HepG2 (cell line): ENCODE results near the gene PDZD8. TPM values are rescaled to one million over a fixed set of nuclear protein-coding genes. Genes with fewer than 3 reads are reported as not detected.

Experiments
- ATAC-seq: fragments of 200-7000 bp; cut with Tn5 transposase; 3 replicates; pipeline ENCODE4 v1.9.1; 2020; ENCODE audit warnings: mild to moderate bottlenecking, moderate library complexity
- BruUV-seq: library from RNA; stranded (reverse); fragments of 400-500 nt; replicated peaks from 2 replicates; lab custom pipeline; 2021; lab: Mats Ljungman, UMichigan
- CTCF ChIA-PET: fragments of 300-600 bp; formaldehyde crosslinking; extraction: SDS; loops from one replicate; lab custom pipeline; 2021; ENCODE audit warnings: low total read pairs, inconsistent platforms, low intra/inter-chr PET ratio; lab: Yijun Ruan, JAX
- POLR2A ChIA-PET: fragments of 350-600 bp; sonication (Branson Sonifier 250); formaldehyde crosslinking; loops from one replicate; lab custom pipeline; 2020; ENCODE audit warnings: antibody characterized with exemption, inconsistent platforms; lab: Yijun Ruan, JAX
- DNase-seq: peaks from one replicate; pipeline ENCODE4 v3.0.0-alpha.2; 2015; ENCODE audit warnings: low spot score
- FAIRE-seq: peaks from 3 replicates; lab custom pipeline; 2011; peaks lifted over from hg19 to GRCh38; lab: Jason Lieb, UNC
- H2AFZ ChIP-seq: one replicate; pipeline ENCODE4 v1.6.1; 2011; ENCODE audit warnings: low read length, inconsistent platforms
- H3K27ac ChIP-seq: fragments of 300-600 bp; 3 replicates; pipeline ENCODE4 v1.8.0; 2011; ENCODE audit warnings: mixed run types, mild to moderate bottlenecking, mixed read lengths, low read length, inconsistent platforms; ENCODE audit not compliant: insufficient read depth; ENCODE audit errors: extremely low read length
- H3K27me3 ChIP-seq, 2 experiments: fragments of 200-600 bp in 1 of 2; 2 replicates in 1 of 2; 3 replicates in 1 of 2; pipeline versions ENCODE4 v1.6.0 to v1.8.0; 2011; ENCODE audit warnings: low read length in 2 of 2, mild to moderate bottlenecking in 2 of 2, moderate library complexity in 2 of 2, inconsistent platforms in 1 of 2; ENCODE audit not compliant: insufficient read depth in 2 of 2, control insufficient read depth in 1 of 2
- H3K36me3 ChIP-seq, 2 experiments: fragments of 200-600 bp in 1 of 2; replicated peaks in 1 of 2; 2 replicates in 1 of 2; 3 replicates in 1 of 2; pipeline versions ENCODE4 v1.5.1 to v1.8.0; 2011; ENCODE audit warnings: low read length in 2 of 2, inconsistent platforms in 1 of 2; ENCODE audit not compliant: insufficient read depth in 2 of 2, control insufficient read depth in 1 of 2
- H3K4me1 ChIP-seq: 2 replicates; pipeline ENCODE4 v1.5.1; 2012; ENCODE audit warnings: low read length, inconsistent platforms; ENCODE audit not compliant: insufficient read depth
- H3K4me2 ChIP-seq: 2 replicates; pipeline ENCODE4 v1.6.0; 2011; ENCODE audit warnings: low read depth, low read length, inconsistent platforms
- H3K4me3 ChIP-seq, 3 experiments: fragments of 200-600 bp in 1 of 3; sonication (generic), shearing (Covaris generic) in 1 of 3; replicated peaks in 1 of 3; 2 replicates each; pipeline ENCODE4 v1.5.1; 2011 to 2016; ENCODE audit warnings: low read length in 3 of 3, inconsistent platforms in 2 of 3, low read depth in 2 of 3, mild to moderate bottlenecking in 2 of 3, control low read depth in 1 of 3, mixed read lengths in 1 of 3; ENCODE audit not compliant: insufficient read depth in 1 of 3
- H3K79me2 ChIP-seq: one replicate; pipeline ENCODE4 v1.6.1; 2011; ENCODE audit warnings: low read length, inconsistent platforms; ENCODE audit not compliant: insufficient read depth
- H3K9ac ChIP-seq: 2 replicates; pipeline ENCODE4 v1.6.0; 2011; ENCODE audit warnings: mild to moderate bottlenecking, low read depth, low read length, inconsistent platforms; ENCODE audit not compliant: insufficient read depth
- H3K9me3 ChIP-seq: 2 replicates; pipeline ENCODE4 v1.5.1; 2012; ENCODE audit warnings: mild to moderate bottlenecking, low read length
- H4K20me1 ChIP-seq: 2 replicates; pipeline ENCODE4 v1.6.0; 2011; ENCODE audit warnings: inconsistent platforms, mild to moderate bottlenecking, low read length, moderate library complexity; ENCODE audit not compliant: insufficient read depth
- ARNT ChIP-seq: fragments of 450-650 bp; IDR thresholded peaks from 2 replicates; pipeline ENCODE4 v1.6.1; 2017
- FOXA3 ChIP-seq: IDR thresholded peaks from 2 replicates; pipeline ENCODE4 v1.6.1; 2016; ENCODE audit warnings: missing genetic modification reagents, missing compliant biosample characterization
- HMG20A ChIP-seq: IDR thresholded peaks from 2 replicates; pipeline ENCODE4 v1.6.1; 2016; ENCODE audit warnings: borderline replicate concordance
- HNRNPUL1 ChIP-seq: fragments of 200-400 bp; formaldehyde crosslinking; IDR thresholded peaks from 2 replicates; pipeline ENCODE4 v1.6.1; 2017; ENCODE audit warnings: low read depth, mild to moderate bottlenecking, low read length, moderate library complexity
- HOXD1 ChIP-seq: sonication (generic); formaldehyde crosslinking; IDR thresholded peaks from 2 replicates; pipeline ENCODE4 v1.5.0; 2020; ENCODE audit warnings: missing genetic modification reagents
- KIAA2018 ChIP-seq: sonication (generic); formaldehyde crosslinking; IDR thresholded peaks from 2 replicates; pipeline ENCODE4 v1.5.0; 2020; ENCODE audit warnings: mild to moderate bottlenecking, missing genetic modification reagents, borderline replicate concordance
- NCOA2 ChIP-seq: sonication (generic); formaldehyde crosslinking; IDR thresholded peaks from 2 replicates; pipeline ENCODE4 v1.8.0; 2022; ENCODE audit warnings: inconsistent platforms
- PAXIP1 ChIP-seq: sonication (generic); formaldehyde crosslinking; conservative IDR thresholded peaks from 2 replicates; pipeline ENCODE4 v1.4.0; 2020; ENCODE audit warnings: mild to moderate bottlenecking, missing genetic modification reagents, moderate library complexity
- PCBP2 ChIP-seq: fragments of 200-400 bp; formaldehyde crosslinking; optimal IDR thresholded peaks from 2 replicates; pipeline ENCODE3; 2018; ENCODE audit warnings: low read length, low read depth; ENCODE audit not compliant: poor library complexity, severe bottlenecking
- PHF8 ChIP-seq: sonication (generic); formaldehyde crosslinking; IDR thresholded peaks from 2 replicates; pipeline ENCODE4 v1.5.0; 2020; ENCODE audit warnings: missing genetic modification reagents
- POLR2AphosphoS2 ChIP-seq: IDR thresholded peaks from 2 replicates; pipeline ENCODE4 v1.6.1; 2011; ENCODE audit warnings: low read depth, low read length, improper control_type of control experiment
- PRMT3 ChIP-seq: sonication (generic); formaldehyde crosslinking; IDR thresholded peaks from 2 replicates; pipeline ENCODE4 v1.8.1; 2022; ENCODE audit warnings: low read depth, mild to moderate bottlenecking, moderate library complexity, missing genetic modification reagents, borderline replicate concordance
- XBP1 ChIP-seq: sonication (generic); formaldehyde crosslinking; IDR thresholded peaks from 2 replicates; pipeline ENCODE4 v1.5.0; 2020; ENCODE audit warnings: missing genetic modification reagents
- ZNF124 ChIP-seq: sonication (generic); formaldehyde crosslinking; IDR thresholded peaks from 2 replicates; pipeline ENCODE4 v1.4.0; 2020; ENCODE audit warnings: missing genetic modification reagents
- ZNF780A ChIP-seq: sonication (generic); formaldehyde crosslinking; IDR thresholded peaks from 2 replicates; pipeline ENCODE4 v1.8.0; 2022; ENCODE audit warnings: mild to moderate bottlenecking, missing genetic modification reagents, moderate library complexity
- ZSCAN12 ChIP-seq: sonication (generic); formaldehyde crosslinking; IDR thresholded peaks from 2 replicates; pipeline ENCODE4 v1.9.0; 2021; ENCODE audit warnings: mild to moderate bottlenecking, missing genetic modification reagents
- WGBS: methylation state at CpG from one replicate; pipeline ENCODE4 v1.1.6; 2017; ENCODE audit warnings: low lambda C conversion rate; 5-methylcytosine and 5-hydroxymethylcytosine counted together
- in situ Hi-C: cut with HindIII; loops from 2 replicates; pipeline ENCODE4 v1.10.0; 2017; ENCODE audit warnings: low pct_unique_long_range_greater_than_20kb; ENCODE audit not compliant: extremely low pct_ligation_motif_present
- intact Hi-C: fragments of 100-400 bp; cut with micrococcal nuclease; formaldehyde crosslinking; loops from one replicate; pipeline ENCODE4 v1.10.0; 2022; ENCODE audit not compliant: unreplicated experiment
- polyA plus RNA-seq, 8 experiments: library from polyadenylated mRNA; depleted of rRNA in 3 of 8; stranded (reverse) in 7 of 8; unstranded in 1 of 8; fragments of >200 nt; fragmentation: Illumina TruSeq in 4 of 8; extraction: Trizol in 4 of 8; gene quantifications; 2 replicates each; pipeline versions ENCODE4 v1.2.1 to v1.2.3, GENCODE V29; 2011 to 2016; ENCODE audit warnings: low read depth in 4 of 8, missing spikeins in 1 of 8, mixed read lengths in 1 of 8; ENCODE audit not compliant: insufficient read depth in 1 of 8
- total RNA-seq, 5 experiments: library from RNA; depleted of rRNA; stranded (reverse); fragments of >200 nt; fragmentation: Illumina TruSeq; extraction: Trizol; gene quantifications; 2 replicates each; pipeline ENCODE4 v1.2.3, GENCODE V29; 2016; ENCODE audit warnings: low read depth in 1 of 5

Gene PDZD8
- total and polyA plus RNA-seq, 2 of the 13 experiments (the other 11 are each of a cell fraction or from before 2014, with no cell fraction given), result 11.2 to 32.0 TPM

- Histone ChIP-seq H2AFZ (no peak overlapping the region), H3K9ac (no peak overlapping the region), H3K4me2 (no peak overlapping the region), H3K36me3 (peaks cover 7 to 10% of the 10 kb centered on the region in 2 experiments), H3K4me1 (peaks cover 27% of the 10 kb centered on the region), H3K27me3 (no peaks in the 10 kb centered on the region), H3K4me3 (no peak overlapping the region), H3K79me2 (peaks cover 66% of the 10 kb centered on the region), H3K27ac (no peak overlapping the region), H4K20me1 (no peaks in the 10 kb centered on the region; the same call in 1 of the 2 replicates), H3K9me3 (no peaks in the 10 kb centered on the region)
- ChIA-PET CTCF (no interaction called here), POLR2A (no interaction called here)
- DNase-seq, result no peak
- FAIRE-seq, result no peak
- 95% methylated on average over 4 of the region's 4 CpGs for WGBS
- TF ChIP-seq HMG20A (CRISPR knock-in tag), result no peak
- TF ChIP-seq PAXIP1, result no peak
- TF ChIP-seq ZNF780A (CRISPR knock-in tag), result no peak
- no peak for TF ChIP-seq PRMT3
- no peak for TF ChIP-seq FOXA3 (CRISPR knock-in tag)
- no peak for TF ChIP-seq HOXD1
- TF ChIP-seq PHF8, result no peak
- no peak for TF ChIP-seq HNRNPUL1
- no peak for TF ChIP-seq ZNF124 (CRISPR knock-in tag)
- no peak for TF ChIP-seq XBP1 (CRISPR knock-in tag)
- no peak for TF ChIP-seq ZSCAN12 (CRISPR knock-in tag)
- TF ChIP-seq PCBP2, result no peak
- TF ChIP-seq ARNT, result no peak
- no peak for TF ChIP-seq POLR2AphosphoS2
- no peak for TF ChIP-seq KIAA2018 (CRISPR knock-in tag)
- TF ChIP-seq NCOA2 (CRISPR knock-in tag), result no peak
- in situ Hi-C loops (no loop called here), intact Hi-C loops (no loop called here)
- BruUV-seq, result no TSS peak
- no peak for ATAC-seq
Measured at GRCh38 chr10:117341061-117341460, 34.2 kb downstream of the PDZD8 start.
